HG03520 (cell line): ENCODE data around the gene HBE1.
"Not testable (repeated sequence)": the region's sequence is repeated elsewhere in the genome, so short reads cannot be mapped to it uniquely, and the experiment has no call there.

Experiments
- ATAC-seq: cut with Tn5 transposase; IDR thresholded peaks from one replicate; pipeline ENCODE4 v1.9.1; 2021; ENCODE audit warnings: mild to moderate bottlenecking, moderate library complexity; ENCODE audit not compliant: unreplicated experiment

The HBE1 gene

DNA sequence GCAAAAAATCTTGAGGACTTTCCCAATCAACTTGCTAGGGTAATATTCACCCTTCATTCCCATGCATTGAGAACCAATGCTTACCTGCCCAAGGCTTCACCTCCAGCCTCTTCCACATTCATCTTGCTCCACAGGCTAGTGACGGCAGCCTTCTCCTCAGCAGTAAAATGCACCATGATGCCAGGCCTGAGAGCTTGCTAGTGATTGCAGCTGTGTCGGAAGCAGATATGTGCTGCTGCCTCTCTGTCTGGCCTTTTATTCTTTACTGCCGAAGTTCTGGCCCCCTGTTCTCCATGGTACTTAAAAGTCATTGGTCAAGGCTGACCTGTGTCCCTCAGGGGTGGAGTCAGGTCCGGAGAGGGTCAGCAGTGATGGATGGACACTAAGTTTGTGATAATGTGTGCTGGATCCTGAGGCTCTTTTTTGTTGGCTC, at the start of gene HBE1:
HBE1 (minus strand) TSS at position 231 of the 433 bp plus-strand sequence; CDS start at position 176, 55 bp downstream.
- ATAC-seq, result no peak

GRCh38 chr11:5317292-5317691, 47.5 kb upstream of the HBE1 start:
- ATAC-seq, result no peak

- ATAC-seq, result not testable (repeated sequence)
Observed at GRCh38 chr11:5313326-5314023, 43.7 kb upstream of the HBE1 start.

DNA sequence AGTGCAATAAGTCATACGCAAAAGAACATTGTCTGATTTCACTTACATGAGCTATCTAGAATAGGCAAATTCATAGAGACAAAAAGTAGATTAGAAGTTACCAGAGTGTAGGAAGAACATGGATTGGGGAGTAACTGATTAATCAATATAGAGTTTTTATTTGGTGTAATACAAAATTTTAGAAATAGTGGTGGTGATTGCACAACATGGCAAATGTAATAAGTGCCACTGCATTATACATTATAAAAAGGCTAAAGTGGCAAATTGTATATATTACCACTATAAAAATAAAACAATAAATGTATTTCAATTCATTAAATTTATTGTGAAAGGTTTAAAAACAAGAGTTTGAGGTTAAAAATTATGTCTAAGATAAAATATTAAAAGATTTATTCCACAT, 40.7 kb upstream of the HBE1 start:
- no peak for ATAC-seq

DNA sequence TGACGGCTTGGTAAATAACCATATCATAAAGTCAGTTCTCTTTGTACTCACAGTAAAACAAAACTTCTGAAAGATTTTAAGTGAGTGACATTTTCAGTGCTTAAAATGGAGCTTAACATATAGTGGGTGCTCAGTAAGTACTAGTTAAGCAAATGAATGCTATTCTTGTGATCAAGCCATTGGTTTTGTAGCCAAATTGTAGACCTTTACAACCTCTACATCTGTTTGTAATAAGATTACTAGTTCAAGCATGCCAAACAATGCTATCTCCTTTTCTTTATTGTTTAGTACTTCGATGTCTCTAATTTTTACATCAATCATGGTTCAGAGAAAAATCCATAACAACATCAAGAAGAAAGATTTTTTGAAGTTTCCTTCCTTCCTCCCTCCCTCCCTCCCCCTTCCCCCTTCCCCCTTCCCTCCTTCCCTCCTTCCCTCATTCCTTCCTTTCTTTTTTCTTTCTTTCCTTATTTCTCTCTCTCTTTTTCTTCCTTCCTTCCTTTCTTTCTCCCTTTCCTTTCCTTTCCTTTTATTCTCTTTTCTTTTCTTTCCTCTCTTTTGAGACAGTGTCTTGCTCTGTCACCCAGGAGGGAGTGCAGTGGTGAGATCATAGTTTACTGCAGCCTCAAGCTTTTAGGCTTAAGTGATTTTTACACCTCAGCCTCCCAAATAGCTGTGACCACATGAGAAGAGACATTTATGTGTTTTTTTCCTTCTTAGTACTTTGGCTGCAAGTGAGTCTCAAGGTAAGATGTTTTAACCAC, 37.7 kb upstream of the HBE1 start:
- no peak for ATAC-seq

DNA sequence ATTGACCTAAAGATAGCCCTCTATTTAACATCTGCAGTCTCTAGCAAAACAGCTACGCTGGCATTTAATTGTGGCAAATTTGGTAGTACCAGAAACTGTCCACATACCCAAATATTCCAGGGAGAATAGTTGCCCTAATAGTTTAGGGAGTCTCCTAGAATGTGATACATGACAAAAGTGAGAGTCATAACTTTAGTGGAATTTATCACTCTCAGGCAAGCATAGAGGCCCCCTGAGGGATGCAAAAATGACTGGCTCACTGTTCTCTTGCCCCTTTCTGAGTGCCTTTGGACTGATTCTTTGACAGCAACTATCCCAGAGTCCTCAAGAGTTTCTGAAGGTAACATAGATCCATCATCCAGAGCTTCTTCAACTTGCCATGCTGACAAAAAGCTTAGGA, 34.3 kb upstream of the HBE1 start:
- ATAC-seq, result no peak

- no peak for ATAC-seq
Observed at GRCh38 chr11:5303626-5304025, 33.9 kb upstream of the HBE1 start.

DNA sequence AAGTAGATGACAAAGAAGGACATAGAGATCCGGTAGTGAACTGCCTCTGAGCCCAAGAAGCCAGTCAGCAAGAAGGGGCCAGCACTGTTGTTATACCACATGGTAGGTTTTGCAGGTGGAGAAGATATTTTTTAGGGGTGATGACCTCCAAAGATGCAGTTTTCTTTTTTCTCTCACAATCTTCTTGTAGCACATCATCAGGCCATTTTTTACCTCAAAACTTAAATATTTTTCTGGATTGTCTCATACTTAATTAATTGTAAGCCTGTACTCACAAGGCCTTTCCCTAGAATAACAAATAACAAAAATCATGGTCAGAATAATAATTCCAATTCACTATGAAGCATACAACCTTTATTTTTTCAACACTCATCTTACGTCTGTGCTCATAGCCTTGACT, 32.1 kb upstream of the HBE1 start, which contains the start of gene OR51B4:
OR51B4 (minus strand) TSS at position 101 of the 400 bp plus-strand sequence; CDS start at position 101, 0 bp downstream.
- no peak for ATAC-seq

GRCh38 chr11:5300251-5300650, 30.5 kb upstream of the HBE1 start:
- no peak for ATAC-seq

GRCh38 chr11:5298451-5298850, 28.7 kb upstream of the HBE1 start:
- no peak for ATAC-seq

GRCh38 chr11:5297721-5298323, 28.1 kb upstream of the HBE1 start:
- ATAC-seq, result no peak

- ATAC-seq, result not testable (repeated sequence)
Observed at GRCh38 chr11:5294342-5294995, 24.7 kb upstream of the HBE1 start.

DNA sequence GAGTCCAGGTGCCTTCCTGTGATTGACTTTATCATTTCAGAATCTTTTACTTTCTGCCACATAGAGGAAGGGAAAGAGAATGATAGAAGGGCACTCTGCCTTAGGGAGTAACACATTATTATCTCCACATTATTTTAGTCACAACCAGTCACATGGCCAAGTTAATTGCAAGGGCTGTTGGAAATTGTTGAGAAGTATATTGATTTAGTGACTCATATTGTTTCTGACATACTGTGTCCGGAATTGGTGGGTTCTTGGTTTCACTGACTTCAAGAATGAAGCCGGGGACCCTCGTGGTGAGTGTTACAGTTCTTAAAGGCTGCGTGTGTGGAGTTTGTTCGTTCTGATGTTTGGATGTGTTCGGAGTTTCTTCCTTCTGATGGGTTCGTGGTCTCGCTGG, 23.3 kb upstream of the HBE1 start:
- ATAC-seq, result no peak

DNA sequence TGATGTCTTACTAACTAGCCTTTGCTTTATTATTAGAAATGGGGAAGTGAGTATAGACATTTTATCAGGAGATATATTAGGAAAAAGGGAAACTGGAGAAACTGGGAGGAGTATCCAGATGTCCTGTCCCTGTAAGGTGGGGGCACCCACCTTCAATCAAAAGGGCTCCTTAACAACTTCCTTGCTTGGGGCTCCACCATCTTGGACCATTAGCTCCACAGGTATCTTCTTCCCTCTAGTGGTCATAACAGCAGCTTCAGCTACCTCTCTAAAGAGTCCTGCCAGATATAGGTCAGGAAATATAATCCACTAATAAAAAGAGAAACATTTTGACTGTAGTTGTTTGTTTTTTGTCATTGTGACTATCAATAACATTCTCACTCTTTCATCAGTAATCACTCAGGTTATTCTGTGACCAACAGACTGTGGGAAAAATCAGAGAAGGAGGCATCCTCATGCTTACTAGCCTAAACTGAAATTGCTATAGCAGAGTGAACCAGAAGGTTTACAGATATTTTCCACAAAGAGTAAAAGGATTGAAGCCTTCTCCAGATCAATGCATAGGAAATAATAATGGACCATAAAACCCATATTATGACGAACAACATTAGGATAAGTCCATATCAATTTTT, 21.6 kb upstream of the HBE1 start:
- ATAC-seq, result peak; percentile 92

GRCh38 chr11:5290106-5290505, 20.4 kb upstream of the HBE1 start:
- no peak for ATAC-seq

DNA sequence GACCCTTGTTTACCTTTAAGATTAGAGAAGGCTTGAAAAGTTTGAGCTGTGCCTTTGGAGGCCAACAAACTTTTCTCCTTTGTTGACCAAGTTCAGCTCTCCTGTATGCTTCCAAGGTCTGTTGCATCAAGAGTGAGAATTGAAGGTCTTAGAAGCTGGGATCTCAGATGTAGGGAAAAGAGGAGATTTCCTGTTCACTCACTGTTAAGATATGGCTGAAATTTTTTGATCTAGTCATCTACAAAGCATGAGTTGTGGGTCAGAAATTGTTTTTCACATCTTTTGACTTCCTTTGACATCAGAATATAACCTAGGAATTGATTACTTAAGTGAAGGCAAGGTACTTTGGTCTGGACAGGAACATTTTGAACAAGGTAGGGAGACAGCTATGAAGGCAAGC, 20.0 kb upstream of the HBE1 start:
- ATAC-seq, result no peak

DNA sequence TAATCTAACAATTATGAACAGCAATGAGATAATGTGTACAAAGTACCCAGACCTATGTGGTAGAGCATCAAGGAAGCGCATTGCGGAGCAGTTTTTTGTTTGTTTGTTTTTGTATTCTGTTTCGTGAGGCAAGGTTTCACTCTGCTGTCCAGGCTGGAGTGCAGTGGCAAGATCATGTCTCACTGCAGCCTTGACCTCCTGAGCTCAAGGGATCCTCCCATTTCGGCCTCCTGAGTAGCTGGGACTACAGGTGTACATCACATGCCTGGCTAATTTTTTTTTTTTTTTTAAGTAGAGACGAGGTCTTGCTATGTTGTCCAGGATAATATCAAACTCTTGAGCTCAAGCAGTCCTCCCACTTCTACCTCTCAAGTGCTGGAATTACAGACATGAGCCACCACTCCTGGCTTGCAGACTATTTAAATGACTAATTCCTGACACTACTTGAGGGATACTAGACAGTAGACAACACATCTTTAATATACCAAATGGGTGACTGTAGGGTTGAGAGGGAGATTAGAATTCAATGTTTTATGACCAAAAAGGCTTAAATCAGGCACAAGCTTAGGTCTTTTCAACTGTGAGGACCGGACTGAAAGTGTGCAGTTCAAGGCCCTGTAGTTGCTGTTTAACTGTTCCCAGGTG, 19.3 kb upstream of the HBE1 start:
- no peak for ATAC-seq

GRCh38 chr11:5288108-5288905, 18.6 kb upstream of the HBE1 start:
- ATAC-seq, result no peak

DNA sequence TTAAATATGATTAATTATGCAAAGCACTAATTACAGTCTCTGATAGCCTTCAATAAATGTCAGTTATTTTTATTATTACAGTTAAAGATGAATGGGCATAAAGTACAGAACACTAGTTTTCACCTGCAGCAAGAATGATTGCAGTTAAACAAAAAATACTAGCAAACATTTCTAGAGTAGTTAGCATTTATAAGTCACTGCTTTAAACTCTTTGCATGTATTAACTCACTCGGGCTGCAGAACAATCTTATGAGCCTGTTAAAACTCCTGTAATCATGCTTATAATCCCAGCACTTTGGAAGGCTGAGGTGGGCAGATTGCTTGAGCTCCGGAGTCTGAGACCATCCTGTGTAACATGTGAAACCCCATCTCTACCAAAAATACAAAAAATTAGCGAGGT, 17.2 kb upstream of the HBE1 start:
- ATAC-seq, result no peak

- no peak for ATAC-seq
Observed at GRCh38 chr11:5286351-5286750, 16.6 kb upstream of the HBE1 start.
